GM18502 (cell line): ENCODE measurements around the gene DNAJC18.
A peak's percentile ranks its signal among the peaks of the same experiment; 100 is the strongest.
"Not testable (repeated sequence)": the region's sequence is repeated elsewhere in the genome, so short reads cannot be mapped to it uniquely, and the experiment has no call there.

Source experiments
- ATAC-seq: cut with Tn5 transposase; IDR thresholded peaks from one replicate; pipeline ENCODE4 v1.9.1; 2021; ENCODE audit warnings: mild to moderate bottlenecking; ENCODE audit not compliant: unreplicated experiment, poor library complexity

DNAJC18 gene

GRCh38 chr5:139439013-139439903, at the start of gene DNAJC18:
TSS of gene DNAJC18 (minus strand) at chr5:139439525. CDS start at chr5:139439445, 80 bp downstream.
- peak; percentile 88 for ATAC-seq

- no peak for ATAC-seq
Observed at GRCh38 chr5:139488260-139488659, 48.9 kb upstream of the DNAJC18 start.

- no peak for ATAC-seq
Observed at GRCh38 chr5:139486201-139486600, 46.9 kb upstream of the DNAJC18 start.

- not testable (repeated sequence) for ATAC-seq
Observed at GRCh38 chr5:139482890-139483208, 43.5 kb upstream of the DNAJC18 start.

- ATAC-seq = peak; percentile 63
Observed at GRCh38 chr5:139482050-139482889, 42.9 kb upstream of the DNAJC18 start, which contains the start of gene STING1. TSS of gene STING1 (minus strand) at chr5:139482758. CDS start at chr5:139481704, 1,054 bp downstream.

- ATAC-seq = peak; percentile 28
Observed at GRCh38 chr5:139481580-139482049, 42.3 kb upstream of the DNAJC18 start.

- ATAC-seq = no peak
Observed at GRCh38 chr5:139481122-139481533, 41.8 kb upstream of the DNAJC18 start.

- ATAC-seq = not testable (repeated sequence)
Observed at GRCh38 chr5:139479729-139480128, 40.4 kb upstream of the DNAJC18 start.

GRCh38 chr5:139478657-139479423, 39.5 kb upstream of the DNAJC18 start:
- not testable (repeated sequence) for ATAC-seq

- no peak for ATAC-seq
Observed at GRCh38 chr5:139475865-139476617, 36.7 kb upstream of the DNAJC18 start.

GRCh38 chr5:139474890-139475791, 35.8 kb upstream of the DNAJC18 start:
- ATAC-seq = no peak

- ATAC-seq = no peak
Observed at GRCh38 chr5:139473565-139473964, 34.2 kb upstream of the DNAJC18 start.

- no peak for ATAC-seq
Observed at GRCh38 chr5:139473105-139473504, 33.8 kb upstream of the DNAJC18 start.

- no peak for ATAC-seq
Observed at GRCh38 chr5:139472386-139473030, 33.2 kb upstream of the DNAJC18 start.

- no peak for ATAC-seq
Observed at GRCh38 chr5:139470821-139471300, 31.5 kb upstream of the DNAJC18 start, which contains the start of gene SMIM33. TSS of gene SMIM33 (plus strand) at chr5:139471004. CDS start at chr5:139471122, 118 bp downstream.

GRCh38 chr5:139468421-139468931, 29.2 kb upstream of the DNAJC18 start:
- no peak for ATAC-seq

GRCh38 chr5:139462586-139463276, 23.4 kb upstream of the DNAJC18 start, which contains the start of gene ECSCR:
TSS of gene ECSCR (minus strand) at chr5:139462743. CDS start at chr5:139462670, 73 bp downstream.
- no peak for ATAC-seq
